Activated T-helper 17 cell treated with anti-CD3 and anti-CD28 coated beads, Interleukin-2, amount 50 U/mL, for 72 hours (primary cell): Measurements from ENCODE around the gene B3GAT2. TPM values are rescaled to one million over a fixed set of nuclear protein-coding genes. Genes with fewer than 3 reads are reported as not detected.

Source experiments
- ATAC-seq: fragments of 150-1000 bp; cut with Tn5 transposase; replicated peaks from 2 replicates; pipeline ENCODE4 v1.10.0; 2021; ENCODE audit warnings: mild to moderate bottlenecking, moderate library complexity
- H3K27ac Mint-ChIP-seq: one replicate; pipeline ENCODE4 v1.8.0; 2022; ENCODE audit warnings: mixed read lengths
- H3K27me3 Mint-ChIP-seq: one replicate; pipeline ENCODE4 v1.8.0; 2022; ENCODE audit warnings: mixed read lengths
- H3K36me3 Mint-ChIP-seq: one replicate; pipeline ENCODE4 v1.8.0; 2022; ENCODE audit warnings: low read depth, mild to moderate bottlenecking, mixed read lengths
- H3K4me1 Mint-ChIP-seq: one replicate; pipeline ENCODE4 v1.8.0; 2022; ENCODE audit warnings: mixed read lengths
- H3K4me3 Mint-ChIP-seq: one replicate; pipeline ENCODE4 v1.8.0; 2022; ENCODE audit warnings: mild to moderate bottlenecking, mixed read lengths
- H3K9me3 Mint-ChIP-seq: one replicate; pipeline ENCODE4 v1.8.0; 2022; ENCODE audit warnings: mixed read lengths
- total RNA-seq, 2 donors: library from RNA; stranded (reverse); gene quantifications; one replicate each; pipeline ENCODE4 v1.2.3, GENCODE V29; 2022

Gene B3GAT2
- total RNA-seq = not detected

GRCh38 chr6:70956451-70957283 is at the start of gene B3GAT2:
B3GAT2 (minus strand) TSS chr6:70957060; CDS start chr6:70956429, 631 bp downstream.
- no peaks in the 10 kb centered on the region for H3K36me3 Mint-ChIP-seq
- H3K4me1 Mint-ChIP-seq = no peaks in the 10 kb centered on the region
- peak within 1 kb of the TSS; percentile 79 for H3K4me3 Mint-ChIP-seq
- no peak within 1 kb of the TSS for H3K27ac Mint-ChIP-seq
- H3K9me3 Mint-ChIP-seq = no peaks in the 10 kb centered on the region
- H3K27me3 Mint-ChIP-seq = peaks cover 43% of the 10 kb centered on the region
- peak; percentile 21 for ATAC-seq

- Mint-ChIP-seq H3K9me3 (no peaks in the 10 kb centered on the region), H3K36me3 (no peaks in the 10 kb centered on the region), H3K27me3 (peaks cover 31% of the 10 kb centered on the region), H3K27ac (no peak overlapping the region), H3K4me1 (no peaks in the 10 kb centered on the region), H3K4me3 (no peak overlapping the region)
- ATAC-seq = no peak
These were observed 41.3 kb upstream of the B3GAT2 start for GRCh38 chr6:70998148-70998547.

- Mint-ChIP-seq H3K27ac (no peak overlapping the region), H3K9me3 (no peaks in the 10 kb centered on the region), H3K4me3 (no peak overlapping the region), H3K36me3 (no peaks in the 10 kb centered on the region), H3K27me3 (peaks cover 31% of the 10 kb centered on the region), H3K4me1 (no peaks in the 10 kb centered on the region)
- no peak for ATAC-seq
These were observed 40.5 kb upstream of the B3GAT2 start for GRCh38 chr6:70997379-70997778.

GRCh38 chr6:70996106-70996505 is 39.2 kb upstream of the B3GAT2 start:
- Mint-ChIP-seq H3K27me3 (peaks cover 31% of the 10 kb centered on the region), H3K36me3 (no peaks in the 10 kb centered on the region), H3K27ac (no peak overlapping the region), H3K9me3 (no peaks in the 10 kb centered on the region), H3K4me1 (no peaks in the 10 kb centered on the region), H3K4me3 (no peak overlapping the region)
- no peak for ATAC-seq

- no peak for ATAC-seq
- H3K4me3 Mint-ChIP-seq = no peak overlapping the region
- no peak overlapping the region for H3K27ac Mint-ChIP-seq
- H3K27me3 Mint-ChIP-seq = peaks cover 27% of the 10 kb centered on the region
- no peaks in the 10 kb centered on the region for H3K9me3 Mint-ChIP-seq
- H3K4me1 Mint-ChIP-seq = no peaks in the 10 kb centered on the region
- no peaks in the 10 kb centered on the region for H3K36me3 Mint-ChIP-seq
These were observed 38.6 kb upstream of the B3GAT2 start for GRCh38 chr6:70995411-70995810.

GRCh38 chr6:70991253-70991652 is 34.4 kb upstream of the B3GAT2 start:
- peaks cover 22% of the 10 kb centered on the region for H3K27me3 Mint-ChIP-seq
- no peak for ATAC-seq
- H3K36me3 Mint-ChIP-seq = no peaks in the 10 kb centered on the region
- no peaks in the 10 kb centered on the region for H3K9me3 Mint-ChIP-seq
- H3K4me1 Mint-ChIP-seq = no peaks in the 10 kb centered on the region
- H3K27ac Mint-ChIP-seq = no peak overlapping the region
- H3K4me3 Mint-ChIP-seq = no peak overlapping the region

GRCh38 chr6:70985156-70985555 is 28.3 kb upstream of the B3GAT2 start:
- no peaks in the 10 kb centered on the region for H3K36me3 Mint-ChIP-seq
- no peak overlapping the region for H3K4me3 Mint-ChIP-seq
- no peaks in the 10 kb centered on the region for H3K4me1 Mint-ChIP-seq
- no peaks in the 10 kb centered on the region for H3K9me3 Mint-ChIP-seq
- H3K27ac Mint-ChIP-seq = no peak overlapping the region
- peaks cover 4% of the 10 kb centered on the region for H3K27me3 Mint-ChIP-seq
- ATAC-seq = no peak

- H3K36me3 Mint-ChIP-seq = no peaks in the 10 kb centered on the region
- H3K4me1 Mint-ChIP-seq = no peaks in the 10 kb centered on the region
- no peak overlapping the region for H3K27ac Mint-ChIP-seq
- ATAC-seq = no peak
- no peaks in the 10 kb centered on the region for H3K27me3 Mint-ChIP-seq
- H3K4me3 Mint-ChIP-seq = no peak overlapping the region
- no peaks in the 10 kb centered on the region for H3K9me3 Mint-ChIP-seq
These were observed 25.9 kb upstream of the B3GAT2 start for GRCh38 chr6:70982747-70983146.

GRCh38 chr6:70980727-70981126 is 23.9 kb upstream of the B3GAT2 start:
- no peaks in the 10 kb centered on the region for H3K36me3 Mint-ChIP-seq
- H3K27ac Mint-ChIP-seq = no peak overlapping the region
- no peaks in the 10 kb centered on the region for H3K9me3 Mint-ChIP-seq
- H3K4me1 Mint-ChIP-seq = no peaks in the 10 kb centered on the region
- H3K27me3 Mint-ChIP-seq = peaks cover 6% of the 10 kb centered on the region
- no peak for ATAC-seq
- no peak overlapping the region for H3K4me3 Mint-ChIP-seq

- no peaks in the 10 kb centered on the region for H3K4me1 Mint-ChIP-seq
- H3K36me3 Mint-ChIP-seq = no peaks in the 10 kb centered on the region
- no peak overlapping the region for H3K27ac Mint-ChIP-seq
- H3K27me3 Mint-ChIP-seq = peaks cover 19% of the 10 kb centered on the region
- no peak overlapping the region for H3K4me3 Mint-ChIP-seq
- H3K9me3 Mint-ChIP-seq = peaks cover 4% of the 10 kb centered on the region
- ATAC-seq = no peak
These were observed 16.7 kb upstream of the B3GAT2 start for GRCh38 chr6:70973604-70974003.

- H3K4me3 Mint-ChIP-seq = no peak overlapping the region
- no peaks in the 10 kb centered on the region for H3K9me3 Mint-ChIP-seq
- no peaks in the 10 kb centered on the region for H3K4me1 Mint-ChIP-seq
- no peak overlapping the region for H3K27ac Mint-ChIP-seq
- ATAC-seq = no peak
- no peaks in the 10 kb centered on the region for H3K36me3 Mint-ChIP-seq
- no peaks in the 10 kb centered on the region for H3K27me3 Mint-ChIP-seq
These were observed 10.2 kb upstream of the B3GAT2 start for GRCh38 chr6:70967049-70967448.

GRCh38 chr6:70957284-70957617 is 391 bp upstream of the B3GAT2 start:
- H3K27me3 Mint-ChIP-seq = peaks cover 43% of the 10 kb centered on the region
- no peak for ATAC-seq
- H3K4me1 Mint-ChIP-seq = no peaks in the 10 kb centered on the region
- no peak overlapping the region for H3K27ac Mint-ChIP-seq
- H3K4me3 Mint-ChIP-seq = peak overlapping the region; percentile 79
- H3K36me3 Mint-ChIP-seq = no peaks in the 10 kb centered on the region
- H3K9me3 Mint-ChIP-seq = no peaks in the 10 kb centered on the region

GRCh38 chr6:70956191-70956450 is 739 bp downstream of the B3GAT2 start:
- H3K4me3 Mint-ChIP-seq = peak overlapping the region; percentile 79
- no peaks in the 10 kb centered on the region for H3K4me1 Mint-ChIP-seq
- no peaks in the 10 kb centered on the region for H3K9me3 Mint-ChIP-seq
- H3K27ac Mint-ChIP-seq = no peak overlapping the region
- no peaks in the 10 kb centered on the region for H3K36me3 Mint-ChIP-seq
- peak; percentile 29 for ATAC-seq
- H3K27me3 Mint-ChIP-seq = peaks cover 43% of the 10 kb centered on the region

GRCh38 chr6:70955441-70956190 is 1.2 kb downstream of the B3GAT2 start:
- Mint-ChIP-seq H3K4me1 (no peaks in the 10 kb centered on the region), H3K36me3 (no peaks in the 10 kb centered on the region), H3K9me3 (no peaks in the 10 kb centered on the region), H3K4me3 (peak overlapping the region; percentile 79), H3K27me3 (peaks cover 43% of the 10 kb centered on the region), H3K27ac (no peak overlapping the region)
- ATAC-seq = peak; percentile 96

GRCh38 chr6:70954750-70955149 is 2.1 kb downstream of the B3GAT2 start:
- H3K36me3 Mint-ChIP-seq = no peaks in the 10 kb centered on the region
- no peak overlapping the region for H3K27ac Mint-ChIP-seq
- peaks cover 41% of the 10 kb centered on the region for H3K27me3 Mint-ChIP-seq
- ATAC-seq = no peak
- H3K4me1 Mint-ChIP-seq = no peaks in the 10 kb centered on the region
- no peaks in the 10 kb centered on the region for H3K9me3 Mint-ChIP-seq
- H3K4me3 Mint-ChIP-seq = peak overlapping the region; percentile 79
